Ishikawa (cell line): Measurements from ENCODE around the gene DICER1.

Experiments used
- CEBPB ChIP-seq: IDR thresholded peaks from 2 replicates; pipeline ENCODE4 v1.6.1; 2012
- CREB1 ChIP-seq: IDR thresholded peaks from 2 replicates; pipeline ENCODE4 v1.6.1; 2012; ENCODE audit warnings: low read depth
- EGR1 ChIP-seq: IDR thresholded peaks from 2 replicates; pipeline ENCODE4 v1.6.1; 2012
- EP300 ChIP-seq: IDR thresholded peaks from 2 replicates; pipeline ENCODE4 v1.6.1; 2012; ENCODE audit warnings: borderline replicate concordance
- FOXM1 ChIP-seq: IDR thresholded peaks from 2 replicates; pipeline ENCODE4 v1.6.1; 2012; ENCODE audit warnings: low read depth, borderline replicate concordance
- MAX ChIP-seq: IDR thresholded peaks from 2 replicates; pipeline ENCODE4 v1.6.1; 2012
- NFIC ChIP-seq: IDR thresholded peaks from 2 replicates; pipeline ENCODE4 v1.6.1; 2012
- RAD21 ChIP-seq: IDR thresholded peaks from 2 replicates; pipeline ENCODE4 v1.6.1; 2012; ENCODE audit warnings: low read depth
- TAF1 ChIP-seq: IDR thresholded peaks from 2 replicates; pipeline ENCODE4 v1.6.1; 2012; ENCODE audit warnings: low read depth, mild to moderate bottlenecking
- TCF12 ChIP-seq: IDR thresholded peaks from 2 replicates; pipeline ENCODE4 v1.6.1; 2012; ENCODE audit warnings: low read depth
- TEAD4 ChIP-seq: IDR thresholded peaks from 2 replicates; pipeline ENCODE4 v1.6.1; 2012
- USF1 ChIP-seq: IDR thresholded peaks from 2 replicates; pipeline ENCODE4 v1.6.1; 2012
- YY1 ChIP-seq: IDR thresholded peaks from 2 replicates; pipeline ENCODE4 v1.6.1; 2012; ENCODE audit warnings: low read depth
- ZBTB7A ChIP-seq: IDR thresholded peaks from 2 replicates; pipeline ENCODE4 v1.6.1; 2012; ENCODE audit warnings: low read depth
- TF ChIP-seq, protein P1 (sequence below): IDR thresholded peaks from 2 replicates; pipeline ENCODE4 v1.6.1; 2012; ENCODE audit warnings: low read depth, mild to moderate bottlenecking

DICER1 gene

GRCh38 chr14:95045106-95045701 is 112.1 kb downstream of the DICER1 start:
- TF ChIP-seq RAD21 (no peak), NFIC (no peak), TEAD4 (no peak), EGR1 (no peak), CREB1 (no peak), TAF1 (no peak), EP300 (no peak), USF1 (no peak), MAX (no peak), YY1 (no peak), FOXM1 (no peak), ZBTB7A (no peak), TCF12 (no peak), CEBPB (no peak)
- TF ChIP-seq, protein P1, sequence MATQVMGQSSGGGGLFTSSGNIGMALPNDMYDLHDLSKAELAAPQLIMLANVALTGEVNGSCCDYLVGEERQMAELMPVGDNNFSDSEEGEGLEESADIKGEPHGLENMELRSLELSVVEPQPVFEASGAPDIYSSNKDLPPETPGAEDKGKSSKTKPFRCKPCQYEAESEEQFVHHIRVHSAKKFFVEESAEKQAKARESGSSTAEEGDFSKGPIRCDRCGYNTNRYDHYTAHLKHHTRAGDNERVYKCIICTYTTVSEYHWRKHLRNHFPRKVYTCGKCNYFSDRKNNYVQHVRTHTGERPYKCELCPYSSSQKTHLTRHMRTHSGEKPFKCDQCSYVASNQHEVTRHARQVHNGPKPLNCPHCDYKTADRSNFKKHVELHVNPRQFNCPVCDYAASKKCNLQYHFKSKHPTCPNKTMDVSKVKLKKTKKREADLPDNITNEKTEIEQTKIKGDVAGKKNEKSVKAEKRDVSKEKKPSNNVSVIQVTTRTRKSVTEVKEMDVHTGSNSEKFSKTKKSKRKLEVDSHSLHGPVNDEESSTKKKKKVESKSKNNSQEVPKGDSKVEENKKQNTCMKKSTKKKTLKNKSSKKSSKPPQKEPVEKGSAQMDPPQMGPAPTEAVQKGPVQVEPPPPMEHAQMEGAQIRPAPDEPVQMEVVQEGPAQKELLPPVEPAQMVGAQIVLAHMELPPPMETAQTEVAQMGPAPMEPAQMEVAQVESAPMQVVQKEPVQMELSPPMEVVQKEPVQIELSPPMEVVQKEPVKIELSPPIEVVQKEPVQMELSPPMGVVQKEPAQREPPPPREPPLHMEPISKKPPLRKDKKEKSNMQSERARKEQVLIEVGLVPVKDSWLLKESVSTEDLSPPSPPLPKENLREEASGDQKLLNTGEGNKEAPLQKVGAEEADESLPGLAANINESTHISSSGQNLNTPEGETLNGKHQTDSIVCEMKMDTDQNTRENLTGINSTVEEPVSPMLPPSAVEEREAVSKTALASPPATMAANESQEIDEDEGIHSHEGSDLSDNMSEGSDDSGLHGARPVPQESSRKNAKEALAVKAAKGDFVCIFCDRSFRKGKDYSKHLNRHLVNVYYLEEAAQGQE = no peak

GRCh38 chr14:95044463-95045105 is 112.7 kb downstream of the DICER1 start:
- TF ChIP-seq CEBPB (no peak), TCF12 (no peak), MAX (no peak), YY1 (no peak), EGR1 (no peak), TEAD4 (no peak), EP300 (no peak), FOXM1 (no peak), CREB1 (no peak), ZBTB7A (no peak), USF1 (no peak), NFIC (no peak), RAD21 (no peak), TAF1 (no peak)
- TF ChIP-seq, protein P1 = no peak

DNA sequence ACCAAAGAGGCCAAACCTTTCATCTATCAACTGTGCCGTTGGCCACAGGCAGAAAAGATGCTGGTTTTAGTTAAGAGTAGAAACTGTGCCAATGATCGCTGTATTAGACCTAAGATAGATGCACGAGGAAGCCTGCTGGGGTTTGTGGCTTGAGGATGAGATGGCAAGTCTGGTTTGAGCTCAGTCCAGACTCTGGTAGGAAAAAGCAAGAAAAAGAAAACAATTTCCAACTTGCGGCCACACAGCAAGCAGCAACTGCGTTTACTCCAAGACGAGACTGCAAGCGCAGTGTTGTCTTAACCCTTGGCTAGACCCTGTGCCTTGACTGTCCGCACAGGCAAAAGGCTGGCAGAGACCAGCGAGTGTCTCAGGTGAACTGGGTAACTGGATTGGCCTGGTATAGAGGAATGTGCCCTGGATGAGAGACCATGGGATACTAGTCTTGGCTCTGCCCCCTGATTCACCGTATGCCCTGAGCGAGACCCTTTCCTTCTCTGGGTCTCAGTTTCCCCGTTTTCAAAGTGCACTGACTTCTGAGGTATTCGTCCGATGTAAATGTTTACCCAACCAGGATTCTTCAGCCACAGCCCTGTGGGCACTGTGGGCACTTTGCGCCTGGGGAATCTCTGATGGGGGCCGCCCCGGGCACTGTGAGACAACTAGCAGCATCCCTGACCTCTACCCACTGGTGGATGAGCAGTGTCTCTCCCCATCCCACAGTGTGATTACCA is 113.4 kb downstream of the DICER1 start:
- TF ChIP-seq CREB1 = no peak
- no peak for TF ChIP-seq CEBPB
- TF ChIP-seq TEAD4 = no peak
- no peak for TF ChIP-seq TCF12
- TF ChIP-seq, protein P1 = no peak
- no peak for TF ChIP-seq EGR1
- TF ChIP-seq USF1 = no peak
- no peak for TF ChIP-seq ZBTB7A
- TF ChIP-seq MAX = no peak
- no peak for TF ChIP-seq EP300
- TF ChIP-seq YY1 = no peak
- TF ChIP-seq NFIC = no peak
- no peak for TF ChIP-seq FOXM1
- TF ChIP-seq RAD21 = no peak
- no peak for TF ChIP-seq TAF1
